HG03045 (cell line): Measurements from ENCODE around the gene TSC22D4.

Experiments used
- ATAC-seq: cut with Tn5 transposase; IDR thresholded peaks from one replicate; pipeline ENCODE4 v1.9.1; 2021; ENCODE audit warnings: mild to moderate bottlenecking, moderate library complexity; ENCODE audit not compliant: unreplicated experiment

TSC22D4 gene

DNA sequence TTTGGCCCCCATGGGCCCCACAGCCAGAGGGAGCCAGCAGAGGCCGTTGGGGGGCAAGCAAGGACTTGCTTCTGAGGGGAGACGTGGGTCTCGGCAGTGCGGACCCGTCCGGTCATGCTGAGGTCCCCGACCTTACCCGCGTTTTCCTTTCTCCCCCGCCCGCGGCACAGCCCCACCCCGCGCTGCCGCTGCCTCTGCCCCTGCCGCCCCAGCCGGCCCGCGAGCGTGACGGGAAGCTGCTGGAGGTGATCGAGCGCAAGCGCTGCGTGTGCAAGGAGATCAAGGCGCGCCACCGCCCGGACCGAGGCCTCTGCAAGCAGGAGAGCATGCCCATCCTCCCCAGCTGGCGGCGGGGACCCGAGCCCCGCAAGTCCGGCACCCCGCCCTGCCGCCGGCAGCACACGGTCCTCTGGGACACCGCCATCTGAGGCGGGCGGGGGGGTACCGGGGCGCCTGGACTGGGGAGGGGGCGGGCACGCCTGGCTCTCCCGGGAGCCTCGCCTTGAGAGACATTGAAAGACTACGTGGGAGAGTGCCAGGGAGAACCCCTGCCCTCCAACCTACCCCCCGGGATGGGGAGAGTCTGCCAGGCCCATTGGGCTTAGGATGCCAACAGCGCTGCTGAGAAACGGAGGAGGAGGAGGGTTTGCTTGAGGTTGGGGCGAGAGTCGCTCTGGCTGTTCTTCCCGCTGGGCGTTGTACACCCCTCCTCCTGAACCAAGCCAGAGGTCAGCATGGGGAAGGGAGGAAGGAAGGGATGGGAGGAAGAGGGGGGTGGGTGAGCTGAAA, 14.7 kb upstream of the TSC22D4 start:
- ATAC-seq, result no peak

GRCh38 chr7:100492738-100493475, 13.9 kb upstream of the TSC22D4 start:
- no peak for ATAC-seq

DNA sequence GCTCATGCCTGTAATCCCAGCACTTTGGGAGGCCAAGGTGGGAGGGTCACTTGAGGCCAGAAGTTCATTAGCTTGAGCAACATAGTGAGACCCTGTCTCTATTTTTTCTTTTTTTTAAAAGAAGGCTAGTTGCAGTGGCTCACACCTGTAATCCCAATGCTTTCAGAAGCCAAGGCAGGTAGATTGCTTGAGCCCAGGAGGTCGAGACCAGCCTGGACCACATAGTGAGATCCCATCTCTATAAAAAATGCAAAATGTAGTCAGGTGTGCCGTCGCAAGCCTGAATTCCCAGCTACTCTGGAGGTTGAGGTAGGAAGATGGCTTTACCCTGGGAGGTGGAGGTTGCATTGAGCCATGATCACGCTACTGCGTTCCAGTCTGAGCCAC, 12.2 kb upstream of the TSC22D4 start:
- no peak for ATAC-seq

DNA sequence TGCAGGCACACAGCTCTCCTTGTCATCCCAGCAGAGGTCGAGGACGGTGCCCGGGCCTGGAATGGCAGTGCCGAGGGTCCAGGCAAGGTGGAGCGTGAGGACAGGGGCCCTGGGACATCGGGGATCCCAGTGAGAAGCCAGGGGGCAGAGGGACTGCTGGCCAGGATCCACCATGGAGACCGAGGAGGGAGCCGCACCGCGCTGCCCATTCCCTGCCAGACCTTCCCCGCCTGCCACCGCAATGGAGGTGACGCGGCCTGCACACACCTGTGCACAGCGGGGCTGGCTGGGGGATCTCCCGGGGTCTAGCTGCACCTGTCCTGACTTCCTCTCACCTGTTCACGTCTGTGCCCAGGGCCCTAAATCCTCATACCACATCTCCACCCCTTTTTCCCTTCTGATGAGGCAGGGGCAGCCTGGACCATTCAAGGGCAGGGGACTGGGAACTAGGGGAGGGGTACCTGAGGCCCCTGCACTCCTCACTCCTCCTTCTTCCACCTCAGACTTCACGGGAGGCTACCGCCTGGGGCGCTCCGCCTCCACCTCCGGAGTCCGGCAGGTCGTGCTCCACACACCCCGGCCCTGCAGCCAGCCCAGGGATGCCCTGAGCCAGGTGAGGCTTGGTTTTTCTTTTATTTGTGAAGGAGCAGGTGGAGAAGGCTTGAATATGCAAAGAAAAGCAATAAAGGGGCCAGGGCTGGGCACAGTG, 11.6 kb upstream of the TSC22D4 start:
- ATAC-seq, result no peak

- no peak for ATAC-seq
Observed at GRCh38 chr7:100489824-100490223, 10.8 kb upstream of the TSC22D4 start.

DNA sequence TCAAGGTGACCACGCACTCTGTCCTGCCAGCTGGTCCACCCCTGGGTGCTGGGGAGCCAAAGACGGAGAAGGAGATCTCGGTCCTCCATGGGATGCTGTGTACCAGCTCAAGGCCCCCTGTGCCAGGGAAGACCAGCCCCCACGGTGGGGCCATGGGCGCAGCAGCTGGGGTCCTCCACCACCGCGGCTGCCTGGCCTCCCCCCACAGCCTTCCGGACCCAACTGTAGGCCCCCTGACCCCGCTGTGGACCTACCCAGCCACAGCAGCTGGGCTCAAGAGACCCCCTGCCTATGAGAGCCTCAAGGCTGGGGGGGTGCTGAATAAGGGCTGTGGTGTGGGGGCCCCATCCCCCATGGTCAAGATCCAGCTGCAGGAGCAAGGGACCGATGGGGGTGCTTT, 10.1 kb upstream of the TSC22D4 start:
- ATAC-seq, result no peak

GRCh38 chr7:100488333-100489095, 9.5 kb upstream of the TSC22D4 start:
- ATAC-seq, result no peak

GRCh38 chr7:100486753-100487446, 7.9 kb upstream of the TSC22D4 start:
- no peak for ATAC-seq

GRCh38 chr7:100486111-100486636, 7.2 kb upstream of the TSC22D4 start:
- ATAC-seq, result no peak

- no peak for ATAC-seq
Observed at GRCh38 chr7:100485471-100485876, 6.5 kb upstream of the TSC22D4 start.

- ATAC-seq, result no peak
Observed at GRCh38 chr7:100484673-100485045, 5.6 kb upstream of the TSC22D4 start.

- peak; percentile 14 for ATAC-seq
Observed at GRCh38 chr7:100483722-100484672, 5.0 kb upstream of the TSC22D4 start, which contains the start of gene NYAP1. TSS of gene NYAP1 (plus strand) at chr7:100483927. CDS start at chr7:100485312, 1,385 bp downstream.

GRCh38 chr7:100483090-100483721, 4.2 kb upstream of the TSC22D4 start:
- peak; percentile 61 for ATAC-seq

GRCh38 chr7:100482728-100483089, 3.7 kb upstream of the TSC22D4 start:
- ATAC-seq, result no peak

DNA sequence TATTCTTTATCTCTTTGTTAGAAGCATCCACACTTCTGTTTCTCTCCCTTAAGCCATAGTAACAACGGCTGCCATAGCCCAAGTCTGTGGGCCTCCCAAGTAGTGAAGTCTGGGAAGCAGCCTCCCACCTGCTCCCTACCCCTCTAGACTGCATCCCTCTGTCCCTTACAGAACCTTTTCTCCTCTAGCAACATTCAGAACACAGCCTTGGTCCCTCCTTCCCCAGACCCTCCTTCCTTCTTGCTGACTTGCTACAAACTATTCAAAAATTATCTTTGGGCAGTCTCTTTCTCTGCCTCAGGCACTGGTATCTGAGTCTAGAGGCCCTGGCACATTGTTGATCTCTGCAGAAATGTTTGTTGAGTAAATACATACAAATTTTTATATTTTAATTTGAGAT, 2.5 kb upstream of the TSC22D4 start:
- no peak for ATAC-seq

GRCh38 chr7:100477871-100478267, 1.1 kb downstream of the TSC22D4 start:
- ATAC-seq, result no peak

GRCh38 chr7:100476903-100477870, 1.8 kb downstream of the TSC22D4 start:
- no peak for ATAC-seq
